K562 (cell line): ENCODE results near the gene MTPN. TPM values are rescaled to one million over a fixed set of nuclear protein-coding genes. Genes with fewer than 3 reads are reported as not detected.
A peak's percentile ranks its signal among the peaks of the same experiment; 100 is the strongest.

ENCODE experiments used
- CAMTA2 ChIP-seq: fragments of 250-450 bp; sonication (Bioruptor Pico); conservative IDR thresholded peaks from 2 replicates; pipeline ENCODE4 v1.5.1; 2022
- CC2D1A ChIP-seq: fragments of 450-650 bp; IDR thresholded peaks from 2 replicates; pipeline ENCODE4 v1.6.1; 2017; ENCODE audit warnings: mild to moderate bottlenecking
- FOXM1 ChIP-seq, 2 experiments: fragments of 450-650 bp in 1 of 2; sonication (generic) in 1 of 2; formaldehyde crosslinking in 1 of 2; IDR thresholded peaks; 2 replicates each; pipeline versions ENCODE4 v1.6.1 to v1.9.0; 2017 to 2022; ENCODE audit warnings: low read depth in 2 of 2, mild to moderate bottlenecking in 2 of 2, missing genetic modification reagents in 1 of 2, moderate library complexity in 1 of 2
- HMG20B ChIP-seq: fragments of 250-450 bp; sonication (Bioruptor Pico); IDR thresholded peaks from 2 replicates; pipeline ENCODE4 v1.5.0; 2021; ENCODE audit warnings: mild to moderate bottlenecking
- HMGN3 ChIP-seq: IDR thresholded peaks from 2 replicates; pipeline ENCODE4 v1.6.1; 2011; ENCODE audit warnings: borderline replicate concordance, low read depth, mild to moderate bottlenecking, mixed read lengths, low read length; ENCODE audit not compliant: insufficient read length; ENCODE audit errors: extremely low read depth
- KLF13 ChIP-seq: fragments of 450-650 bp; IDR thresholded peaks from 2 replicates; pipeline ENCODE4 v1.6.1; 2016; ENCODE audit warnings: missing genetic modification characterization, low read depth, mild to moderate bottlenecking, missing compliant biosample characterization, moderate library complexity, borderline replicate concordance
- SIX5 ChIP-seq, 2 experiments: IDR thresholded peaks; 2 replicates each; pipeline ENCODE4 v1.6.1; 2011; ENCODE audit warnings: low read length in 2 of 2, borderline replicate concordance in 1 of 2, low read depth in 1 of 2, mild to moderate bottlenecking in 1 of 2, moderate library complexity in 1 of 2; ENCODE audit not compliant: insufficient read depth in 1 of 2
- SMAD2 ChIP-seq: fragments of 150-350 bp; IDR thresholded peaks from 2 replicates; pipeline ENCODE4 v1.6.1; 2014; ENCODE audit warnings: low read depth, mild to moderate bottlenecking, low read length
- SP2 ChIP-seq: IDR thresholded peaks from 2 replicates; pipeline ENCODE4 v1.6.1; 2011; ENCODE audit warnings: mild to moderate bottlenecking, low read depth, low read length, moderate library complexity; ENCODE audit not compliant: poor library complexity, severe bottlenecking; ENCODE audit errors: extremely low read depth
- TAF7 ChIP-seq: fragments of 450-650 bp; IDR thresholded peaks from 2 replicates; pipeline ENCODE4 v1.6.1; 2016; ENCODE audit warnings: missing genetic modification characterization, missing compliant biosample characterization
- ZBED1 ChIP-seq: IDR thresholded peaks from 2 replicates; pipeline ENCODE4 v1.6.1; 2014
- ZKSCAN1 ChIP-seq: fragments of 150-350 bp; IDR thresholded peaks from 2 replicates; pipeline ENCODE4 v1.6.1; 2016; ENCODE audit warnings: low read depth, low read length
- ZNF140 ChIP-seq: fragments of 250-450 bp; sonication (Bioruptor Pico); IDR thresholded peaks from 2 replicates; pipeline ENCODE4 v1.8.0; 2021; ENCODE audit warnings: moderate library complexity, mild to moderate bottlenecking, inconsistent platforms
- ZNF431 ChIP-seq: sonication (generic); formaldehyde crosslinking; IDR thresholded peaks from 2 replicates; pipeline ENCODE4 v1.8.0; 2022; ENCODE audit warnings: mild to moderate bottlenecking, missing genetic modification reagents
- ZNF780A ChIP-seq: fragments of 250-450 bp; sonication (Bioruptor Pico); IDR thresholded peaks from 2 replicates; pipeline ENCODE4 v1.5.0; 2021; ENCODE audit warnings: mild to moderate bottlenecking
- polyA plus RNA-seq, 8 experiments: library from polyadenylated mRNA; depleted of rRNA in 4 of 8; stranded (reverse) in 5 of 8; unstranded in 3 of 8; fragments of >200 nt; fragmentation: Nextera tagmentation in 2 of 8; fragmentation: Illumina TruSeq in 1 of 8; extraction: Ambion mirVana in 2 of 8; extraction: Trizol in 1 of 8; gene quantifications; 2 replicates each; pipeline versions ENCODE4 v1.2.1 to v1.2.3, GENCODE V29; 2011 to 2014; ENCODE audit warnings: inconsistent platforms in 1 of 8, missing spikeins in 1 of 8
- total RNA-seq, 7 experiments: library from RNA; depleted of rRNA in 6 of 7; stranded (reverse); fragments of >200 nt in 6 of 7; fragmentation: Illumina TruSeq in 2 of 7; extraction: Trizol in 2 of 7; gene quantifications; 2 replicates each; pipeline versions ENCODE4 v1.2.1 to v1.2.3, GENCODE V29; 2011 to 2021; ENCODE audit warnings: low replicate concordance in 1 of 7
- TF ChIP-seq, protein P1 (sequence below): fragments of 450-650 bp; conservative IDR thresholded peaks from 2 replicates; pipeline ENCODE4 v1.6.1; 2016; ENCODE audit warnings: missing genetic modification characterization, low read depth, mild to moderate bottlenecking, control low read depth, missing compliant biosample characterization
- TF ChIP-seq, protein P2 (sequence below): sonication (generic); formaldehyde crosslinking; IDR thresholded peaks from 2 replicates; pipeline ENCODE4 v1.8.1; 2023; ENCODE audit warnings: mild to moderate bottlenecking, missing genetic modification reagents
- TF ChIP-seq, protein P3 (sequence below): fragments of 250-450 bp; sonication (Bioruptor Pico); IDR thresholded peaks from 2 replicates; pipeline ENCODE4 v1.8.0; 2022; ENCODE audit warnings: moderate library complexity, mild to moderate bottlenecking, inconsistent platforms
- TF ChIP-seq, protein P4 (sequence below): sonication (generic); IDR thresholded peaks from 2 replicates; pipeline ENCODE4 v1.6.1; 2016
- TF ChIP-seq, protein P5 (sequence below): fragments of 450-650 bp; IDR thresholded peaks from 2 replicates; pipeline ENCODE4 v1.6.1; 2018; ENCODE audit warnings: mild to moderate bottlenecking, low read depth; ENCODE audit not compliant: partially characterized antibody
- TF ChIP-seq, protein P6 (sequence below): sonication (generic); formaldehyde crosslinking; IDR thresholded peaks from 2 replicates; pipeline ENCODE4 v1.8.0; 2022; ENCODE audit warnings: mild to moderate bottlenecking, missing genetic modification reagents

The MTPN gene
- total and polyA plus RNA-seq, 9 of the 15 experiments (the other 6 are each of a cell fraction or from before 2014, with no cell fraction given), result 68.5 to 261 (median 156) TPM

DNA sequence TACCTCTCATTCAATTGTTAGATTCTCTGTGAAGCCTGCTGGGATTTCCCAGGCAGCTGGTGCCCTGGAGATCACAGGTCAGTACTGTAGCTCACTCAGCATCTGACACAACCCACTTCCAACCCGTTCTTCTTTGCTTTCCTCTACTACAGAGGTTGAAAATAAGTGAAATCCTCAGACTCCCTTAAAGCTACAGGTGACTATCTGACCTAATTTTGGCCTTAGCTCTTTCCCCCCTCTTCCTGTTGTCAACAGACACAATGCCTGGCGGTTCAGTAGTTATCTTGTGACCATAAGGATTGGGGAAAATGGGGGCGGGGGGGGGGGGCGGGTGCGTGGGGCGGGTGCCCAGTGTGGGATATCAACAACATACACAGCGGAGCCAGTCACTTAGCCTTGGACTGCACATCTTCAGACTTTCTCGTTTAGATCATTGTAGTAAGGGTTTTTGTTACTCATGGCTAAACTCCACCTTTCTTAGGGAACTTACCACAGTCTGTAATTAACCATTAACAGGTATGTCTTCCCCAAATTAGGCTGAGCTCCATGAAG, 37.8 kb downstream of the MTPN start (continued):
- TF ChIP-seq, protein P1, sequence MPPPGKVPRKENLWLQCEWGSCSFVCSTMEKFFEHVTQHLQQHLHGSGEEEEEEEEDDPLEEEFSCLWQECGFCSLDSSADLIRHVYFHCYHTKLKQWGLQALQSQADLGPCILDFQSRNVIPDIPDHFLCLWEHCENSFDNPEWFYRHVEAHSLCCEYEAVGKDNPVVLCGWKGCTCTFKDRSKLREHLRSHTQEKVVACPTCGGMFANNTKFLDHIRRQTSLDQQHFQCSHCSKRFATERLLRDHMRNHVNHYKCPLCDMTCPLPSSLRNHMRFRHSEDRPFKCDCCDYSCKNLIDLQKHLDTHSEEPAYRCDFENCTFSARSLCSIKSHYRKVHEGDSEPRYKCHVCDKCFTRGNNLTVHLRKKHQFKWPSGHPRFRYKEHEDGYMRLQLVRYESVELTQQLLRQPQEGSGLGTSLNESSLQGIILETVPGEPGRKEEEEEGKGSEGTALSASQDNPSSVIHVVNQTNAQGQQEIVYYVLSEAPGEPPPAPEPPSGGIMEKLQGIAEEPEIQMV (tag), result no peak
- no peak for TF ChIP-seq HMG20B
- TF ChIP-seq TAF7 (tag), result no peak
- TF ChIP-seq HMGN3, result no peak
- TF ChIP-seq, protein P2, sequence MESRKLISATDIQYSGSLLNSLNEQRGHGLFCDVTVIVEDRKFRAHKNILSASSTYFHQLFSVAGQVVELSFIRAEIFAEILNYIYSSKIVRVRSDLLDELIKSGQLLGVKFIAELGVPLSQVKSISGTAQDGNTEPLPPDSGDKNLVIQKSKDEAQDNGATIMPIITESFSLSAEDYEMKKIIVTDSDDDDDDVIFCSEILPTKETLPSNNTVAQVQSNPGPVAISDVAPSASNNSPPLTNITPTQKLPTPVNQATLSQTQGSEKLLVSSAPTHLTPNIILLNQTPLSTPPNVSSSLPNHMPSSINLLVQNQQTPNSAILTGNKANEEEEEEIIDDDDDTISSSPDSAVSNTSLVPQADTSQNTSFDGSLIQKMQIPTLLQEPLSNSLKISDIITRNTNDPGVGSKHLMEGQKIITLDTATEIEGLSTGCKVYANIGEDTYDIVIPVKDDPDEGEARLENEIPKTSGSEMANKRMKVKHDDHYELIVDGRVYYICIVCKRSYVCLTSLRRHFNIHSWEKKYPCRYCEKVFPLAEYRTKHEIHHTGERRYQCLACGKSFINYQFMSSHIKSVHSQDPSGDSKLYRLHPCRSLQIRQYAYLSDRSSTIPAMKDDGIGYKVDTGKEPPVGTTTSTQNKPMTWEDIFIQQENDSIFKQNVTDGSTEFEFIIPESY (CRISPR knock-in tag), result no peak
- TF ChIP-seq ZKSCAN1, result no peak
- no peak for TF ChIP-seq SMAD2
- no peak for TF ChIP-seq SP2
- TF ChIP-seq, protein P3, sequence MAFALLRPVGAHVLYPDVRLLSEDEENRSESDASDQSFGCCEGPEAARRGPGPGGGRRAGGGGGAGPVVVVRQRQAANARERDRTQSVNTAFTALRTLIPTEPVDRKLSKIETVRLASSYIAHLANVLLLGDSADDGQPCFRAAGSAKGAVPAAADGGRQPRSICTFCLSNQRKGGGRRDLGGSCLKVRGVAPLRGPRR (CRISPR knock-in tag), result no peak
- no peak for TF ChIP-seq ZNF140 (CRISPR knock-in tag)
- no peak for TF ChIP-seq KLF13 (tag)
- TF ChIP-seq ZNF431, result no peak
- no peak for TF ChIP-seq CC2D1A
- TF ChIP-seq ZNF780A, result no peak
- TF ChIP-seq, protein P4, sequence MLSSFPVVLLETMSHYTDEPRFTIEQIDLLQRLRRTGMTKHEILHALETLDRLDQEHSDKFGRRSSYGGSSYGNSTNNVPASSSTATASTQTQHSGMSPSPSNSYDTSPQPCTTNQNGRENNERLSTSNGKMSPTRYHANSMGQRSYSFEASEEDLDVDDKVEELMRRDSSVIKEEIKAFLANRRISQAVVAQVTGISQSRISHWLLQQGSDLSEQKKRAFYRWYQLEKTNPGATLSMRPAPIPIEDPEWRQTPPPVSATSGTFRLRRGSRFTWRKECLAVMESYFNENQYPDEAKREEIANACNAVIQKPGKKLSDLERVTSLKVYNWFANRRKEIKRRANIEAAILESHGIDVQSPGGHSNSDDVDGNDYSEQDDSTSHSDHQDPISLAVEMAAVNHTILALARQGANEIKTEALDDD, result peak; percentile 70; the same call in 1 of the 2 replicates
- TF ChIP-seq, protein P5, sequence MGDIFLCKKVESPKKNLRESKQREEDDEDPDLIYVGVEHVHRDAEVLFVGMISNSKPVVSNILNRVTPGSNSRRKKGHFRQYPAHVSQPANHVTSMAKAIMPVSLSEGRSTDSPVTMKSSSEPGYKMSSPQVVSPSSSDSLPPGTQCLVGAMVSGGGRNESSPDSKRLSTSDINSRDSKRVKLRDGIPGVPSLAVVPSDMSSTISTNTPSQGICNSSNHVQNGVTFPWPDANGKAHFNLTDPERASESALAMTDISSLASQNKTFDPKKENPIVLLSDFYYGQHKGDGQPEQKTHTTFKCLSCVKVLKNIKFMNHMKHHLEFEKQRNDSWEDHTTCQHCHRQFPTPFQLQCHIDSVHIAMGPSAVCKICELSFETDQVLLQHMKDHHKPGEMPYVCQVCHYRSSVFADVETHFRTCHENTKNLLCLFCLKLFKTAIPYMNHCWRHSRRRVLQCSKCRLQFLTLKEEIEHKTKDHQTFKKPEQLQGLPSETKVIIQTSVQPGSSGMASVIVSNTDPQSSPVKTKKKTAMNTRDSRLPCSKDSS, result no peak
- no peak for TF ChIP-seq ZBED1
- TF ChIP-seq CAMTA2 (CRISPR knock-in tag), result no peak
- TF ChIP-seq SIX5 (IDR thresholded peaks at IDR 0.05; ENCODE audit: borderline replicate concordance in 1 of 2, insufficient read depth in 1 of 2, low read depth in 1 of 2, low read length in 2 of 2), result no peak
- no peak for TF ChIP-seq FOXM1 (IDR thresholded peaks at IDR 0.05; ENCODE audit: low read depth)
- TF ChIP-seq FOXM1 (CRISPR knock-in tag; IDR thresholded peaks at IDR 0.05; ENCODE audit: low read depth), result no peak
- TF ChIP-seq, protein P6, sequence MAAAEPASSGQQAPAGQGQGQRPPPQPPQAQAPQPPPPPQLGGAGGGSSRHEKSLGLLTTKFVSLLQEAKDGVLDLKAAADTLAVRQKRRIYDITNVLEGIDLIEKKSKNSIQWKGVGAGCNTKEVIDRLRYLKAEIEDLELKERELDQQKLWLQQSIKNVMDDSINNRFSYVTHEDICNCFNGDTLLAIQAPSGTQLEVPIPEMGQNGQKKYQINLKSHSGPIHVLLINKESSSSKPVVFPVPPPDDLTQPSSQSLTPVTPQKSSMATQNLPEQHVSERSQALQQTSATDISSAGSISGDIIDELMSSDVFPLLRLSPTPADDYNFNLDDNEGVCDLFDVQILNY, result no peak
